NCI-H748 (cell line): ENCODE results near the gene SPDYE5.

Experiments used
- DNase-seq: peaks from one replicate; lab custom pipeline; 2025; ENCODE audit not compliant: unreplicated experiment; lab: John Stamatoyannopoulos, UW

The SPDYE5 gene

DNA sequence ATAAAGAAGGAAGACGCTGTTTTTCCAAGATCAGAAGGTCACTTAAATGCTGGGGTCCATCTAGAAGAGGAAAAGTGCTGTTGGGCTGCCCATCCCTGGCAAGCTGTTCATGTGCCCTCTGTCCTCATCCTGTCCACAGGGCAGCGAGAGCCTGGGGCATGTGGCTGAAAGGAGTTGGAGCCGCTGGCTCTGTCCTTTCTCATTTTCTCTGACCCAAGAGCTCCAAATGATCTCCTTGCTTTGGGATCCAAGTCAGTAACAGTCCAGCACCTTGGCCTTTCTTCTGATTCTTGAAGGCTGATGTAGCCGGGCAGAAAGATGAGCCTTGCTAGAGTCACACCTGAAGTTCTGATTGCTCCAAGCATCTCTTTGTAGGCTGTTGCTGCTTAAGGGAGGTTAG is 44.4 kb downstream of the SPDYE5 start:
- no peak for DNase-seq

GRCh38 chr7:75536940-75537538 is 44.9 kb downstream of the SPDYE5 start:
- DNase-seq: no peak

GRCh38 chr7:75537731-75538130 is 45.6 kb downstream of the SPDYE5 start:
- no peak for DNase-seq

DNA sequence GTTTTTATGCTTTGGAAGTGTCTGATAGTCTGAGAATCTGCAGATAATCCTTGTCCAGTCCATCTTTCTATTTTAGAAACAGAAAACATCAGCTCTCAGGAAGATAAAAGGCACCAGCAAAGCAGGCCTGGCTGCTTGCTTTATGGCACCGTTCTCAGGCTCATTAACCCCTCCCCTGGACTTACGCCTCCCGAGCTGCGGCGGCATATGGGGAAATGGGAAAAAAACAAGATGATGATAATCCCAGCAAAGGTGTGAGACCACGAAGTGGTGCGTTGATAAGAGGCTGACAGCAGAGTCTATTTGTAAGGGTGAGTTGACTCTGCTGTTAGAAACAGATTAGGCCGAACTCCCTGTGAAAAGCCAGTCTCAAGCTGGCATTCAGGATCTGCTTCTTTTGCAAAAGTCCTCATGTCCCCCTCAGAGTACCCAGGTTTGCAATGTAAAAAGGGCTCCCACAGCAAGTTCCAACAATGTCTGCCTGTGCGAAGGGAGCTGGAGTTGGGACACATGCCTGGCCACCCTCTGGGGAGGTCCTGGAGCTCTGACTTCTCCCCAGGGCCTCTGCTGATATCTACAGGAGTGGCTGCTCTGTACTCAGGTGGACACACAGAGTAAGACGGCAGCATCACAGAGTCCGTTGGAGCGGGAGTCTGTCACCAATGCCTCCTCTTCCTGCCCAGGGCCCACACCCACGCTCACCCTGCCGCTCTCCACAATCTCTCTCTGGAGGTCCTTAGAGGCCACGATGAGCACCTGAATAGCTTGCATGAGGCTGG is 54.3 kb downstream of the SPDYE5 start:
- no peak for DNase-seq
